Transverse colon (tissue), 4 donors: ENCODE results near the gene CDRT4.

Experiments used
- CTCF ChIP-seq, 5 experiments: fragments of 200-600 bp in 3 of 5; fragments of 450-650 bp in 2 of 5; sonication (generic) in 3 of 5; IDR thresholded peaks; 1 replicate in 2 of 5; 2 replicates in 3 of 5; pipeline ENCODE4 v1.5.1; 2016 to 2017; ENCODE audit warnings: antibody characterized with exemption in 5 of 5, inconsistent platforms in 3 of 5, mild to moderate bottlenecking in 2 of 5, moderate library complexity in 1 of 5
- EP300 ChIP-seq: sonication (generic); formaldehyde crosslinking; IDR thresholded peaks from one replicate; pipeline ENCODE4 v1.6.1; 2017; ENCODE audit warnings: antibody characterized with exemption, low read depth
- POLR2A ChIP-seq: fragments of 450-650 bp; IDR thresholded peaks from one replicate; pipeline ENCODE4 v1.6.1; 2016; ENCODE audit warnings: antibody characterized with exemption, mild to moderate bottlenecking, moderate library complexity
- POLR2AphosphoS5 ChIP-seq, 3 donors: sonication (generic); formaldehyde crosslinking; IDR thresholded peaks; one replicate each; pipeline ENCODE4 v1.6.1; 2016; ENCODE audit warnings: antibody characterized with exemption in 3 of 3

GRCh38 chr17:15397620-15398019 lies 69.8 kb downstream of the CDRT4 start:
- TF ChIP-seq POLR2AphosphoS5 (IDR thresholded peaks at IDR 0.05) (peak in 1 of 3 donors; percentile 29), CTCF (IDR thresholded peaks at IDR 0.05) (no peak), EP300 (peak; percentile 31), POLR2A (no peak)
